Measurements from ENCODE around the gene HNRNPL. TPM values are rescaled to one million over a fixed set of nuclear protein-coding genes. Genes with fewer than 3 reads are reported as not detected.

The HNRNPL gene
- total and polyA plus RNA-seq, 10 of the 15 experiments (the other 5 are each of a cell fraction or from before 2014, with no cell fraction given): 32.5 to 512 (median 306) TPM

DNA sequence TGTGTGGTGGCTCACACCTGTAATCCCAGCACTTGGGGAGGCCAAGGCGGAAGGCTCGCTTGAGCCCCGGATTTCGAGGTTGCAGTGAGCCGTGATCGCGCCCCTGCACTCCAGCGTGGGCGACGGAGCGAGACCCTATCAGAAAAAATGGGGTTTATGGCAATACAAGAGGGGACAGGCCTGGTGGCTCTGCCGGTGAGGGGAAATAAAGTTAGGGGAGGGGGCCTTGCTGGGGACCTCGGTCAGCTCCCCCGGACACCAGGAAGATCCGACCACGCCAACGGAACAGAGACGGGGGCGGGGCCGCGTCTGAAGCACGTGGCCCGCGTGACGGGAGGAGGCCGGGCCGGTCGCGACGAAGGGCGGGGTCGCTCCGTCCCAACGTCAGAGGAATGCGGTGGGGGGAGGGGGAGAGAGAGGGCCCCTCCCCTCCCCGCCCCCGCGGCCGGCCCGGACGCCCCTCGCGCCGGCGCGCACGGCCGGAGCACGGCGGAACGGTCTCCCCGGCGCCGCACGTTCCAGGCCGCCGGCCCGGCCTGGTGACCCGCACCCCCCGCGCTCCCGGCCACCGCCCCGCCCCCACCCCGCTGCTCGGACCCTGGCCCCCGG is 1.9 kb upstream of the HNRNPL start (continued):
- TF ChIP-seq KLF5 (IDR thresholded peaks at IDR 0.05; ENCODE audit: partially characterized antibody) (peak; percentile 74), ZBTB40 (IDR thresholded peaks at IDR 0.05; ENCODE audit: borderline replicate concordance) (no peak; the same call in 1 of the 2 replicates), ZNF592 (IDR thresholded peaks at IDR 0.05) (no peak), FOXM1 (IDR thresholded peaks at IDR 0.05; ENCODE audit: low read depth, low read length) (no peak), GABPA (IDR thresholded peaks at IDR 0.05; ENCODE audit: low read depth) (no peak), BCLAF1 (IDR thresholded peaks at IDR 0.05) (no peak), SRF (IDR thresholded peaks at IDR 0.05; ENCODE audit: low read depth in 2 of 2, low read length in 2 of 2) (peak in 1 of 2 experiments; percentile 18; a peak in 1 of 4 replicates), BACH1 (IDR thresholded peaks at IDR 0.05; ENCODE audit: borderline replicate concordance) (peak; percentile 67), EZH2 (IDR thresholded peaks at IDR 0.05; ENCODE audit: borderline replicate concordance, control insufficient read depth, low read depth, low read length) (no peak), NKRF (conservative IDR thresholded peaks at IDR 0.05) (peak; percentile 79; the same call in 1 of the 2 replicates), CREB1 (IDR thresholded peaks at IDR 0.05; ENCODE audit: low read depth) (peak; percentile 87)
- TF ChIP-seq, protein P1, sequence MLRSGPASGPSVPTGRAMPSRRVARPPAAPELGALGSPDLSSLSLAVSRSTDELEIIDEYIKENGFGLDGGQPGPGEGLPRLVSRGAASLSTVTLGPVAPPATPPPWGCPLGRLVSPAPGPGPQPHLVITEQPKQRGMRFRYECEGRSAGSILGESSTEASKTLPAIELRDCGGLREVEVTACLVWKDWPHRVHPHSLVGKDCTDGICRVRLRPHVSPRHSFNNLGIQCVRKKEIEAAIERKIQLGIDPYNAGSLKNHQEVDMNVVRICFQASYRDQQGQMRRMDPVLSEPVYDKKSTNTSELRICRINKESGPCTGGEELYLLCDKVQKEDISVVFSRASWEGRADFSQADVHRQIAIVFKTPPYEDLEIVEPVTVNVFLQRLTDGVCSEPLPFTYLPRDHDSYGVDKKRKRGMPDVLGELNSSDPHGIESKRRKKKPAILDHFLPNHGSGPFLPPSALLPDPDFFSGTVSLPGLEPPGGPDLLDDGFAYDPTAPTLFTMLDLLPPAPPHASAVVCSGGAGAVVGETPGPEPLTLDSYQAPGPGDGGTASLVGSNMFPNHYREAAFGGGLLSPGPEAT (IDR thresholded peaks at IDR 0.05; ENCODE audit: low read depth): peak; percentile 53; the same call in 1 of the 2 replicates
